H1 (cell line): ENCODE results near the gene NAV2. TPM values are rescaled to one million over a fixed set of nuclear protein-coding genes. Genes with fewer than 3 reads are reported as not detected.

Experiments
- CTCF ChIA-PET: fragments of 300-600 bp; sonication (Branson Sonifier 250); formaldehyde crosslinking; loops from one replicate; lab custom pipeline; 2021; ENCODE audit not compliant: partially characterized antibody; lab: Charles Lee
- POLR2A ChIA-PET: fragments of 300-600 bp; sonication (Branson Sonifier 250); formaldehyde crosslinking; loops from one replicate; lab custom pipeline; 2021; ENCODE audit warnings: inconsistent platforms; ENCODE audit not compliant: partially characterized antibody; lab: Charles Lee
- DNase-seq, 2 experiments: peaks; one replicate each; pipeline versions ENCODE4 v3.0.0 to v3.0.0-alpha.2; 2010 to 2022; ENCODE audit warnings: low spot score in 2 of 2, low read depth in 1 of 2, mixed read lengths in 1 of 2
- FAIRE-seq: peaks from 2 replicates; lab custom pipeline; 2011; peaks lifted over from hg19 to GRCh38; lab: Jason Lieb, UNC
- H2AFZ ChIP-seq: 2 replicates; pipeline ENCODE4 v1.8.1; 2012; ENCODE audit warnings: low read length, inconsistent platforms
- H2AK5ac ChIP-seq: 2 replicates; pipeline ENCODE4 v1.6.1; 2013; ENCODE audit warnings: low read depth, low read length
- H2BK120ac ChIP-seq: replicated peaks from 2 replicates; pipeline ENCODE3; 2013; ENCODE audit warnings: low read depth, low read length, inconsistent platforms
- H2BK12ac ChIP-seq: 2 replicates; pipeline ENCODE4 v1.6.1; 2013; ENCODE audit warnings: low read depth, low read length
- H2BK15ac ChIP-seq: 2 replicates; pipeline ENCODE4 v1.6.1; 2013; ENCODE audit warnings: low read length
- H2BK20ac ChIP-seq: 2 replicates; pipeline ENCODE4 v1.6.1; 2013; ENCODE audit warnings: low read length
- H2BK5ac ChIP-seq: 2 replicates; pipeline ENCODE4 v1.6.1; 2013; ENCODE audit warnings: low read depth, low read length
- H3K14ac ChIP-seq: 2 replicates; pipeline ENCODE4 v1.6.1; 2013; ENCODE audit warnings: inconsistent platforms; ENCODE audit not compliant: insufficient read length
- H3K18ac ChIP-seq: 2 replicates; pipeline ENCODE4 v1.6.1; 2013; ENCODE audit warnings: low read length; ENCODE audit errors: extremely low read depth
- H3K23ac ChIP-seq: 2 replicates; pipeline ENCODE4 v1.6.1; 2013; ENCODE audit warnings: inconsistent platforms; ENCODE audit not compliant: insufficient read length
- H3K23me2 ChIP-seq: 2 replicates; pipeline ENCODE4 v1.6.1; 2013; ENCODE audit warnings: low read depth, low read length
- H3K27ac ChIP-seq: 2 replicates; pipeline ENCODE4 v1.6.1; 2011; ENCODE audit warnings: low read depth, low read length, inconsistent platforms
- H3K27me3 ChIP-seq, 4 experiments: replicated peaks in 1 of 4; 1 replicate in 1 of 4; 2 replicates in 3 of 4; pipeline versions ENCODE4 v1.6.1 to v1.8.1; 2011 to 2013; ENCODE audit warnings: low read length in 3 of 4, mild to moderate bottlenecking in 3 of 4, inconsistent platforms in 2 of 4, mixed read lengths in 2 of 4, moderate library complexity in 1 of 4; ENCODE audit not compliant: control insufficient read depth in 3 of 4, insufficient read depth in 3 of 4; ENCODE audit errors: extremely low read depth in 1 of 4
- H3K36me3 ChIP-seq, 4 experiments: 2 replicates each; pipeline versions ENCODE4 v1.6.1 to v1.8.1; 2011 to 2013; ENCODE audit warnings: mild to moderate bottlenecking in 4 of 4, low read length in 3 of 4, moderate library complexity in 2 of 4, control low read depth in 1 of 4, inconsistent platforms in 1 of 4; ENCODE audit not compliant: insufficient read depth in 4 of 4, control insufficient read depth in 2 of 4
- H3K4ac ChIP-seq: replicated peaks from 2 replicates; pipeline ENCODE3; 2013; ENCODE audit warnings: low read length, low read depth, mixed read lengths, inconsistent platforms; ENCODE audit not compliant: insufficient read length
- H3K4me1 ChIP-seq, 4 experiments: replicated peaks in 1 of 4; 1 replicate in 1 of 4; 2 replicates in 3 of 4; pipeline versions ENCODE4 v1.6.1 to v1.8.1; 2011 to 2013; ENCODE audit warnings: low read length in 3 of 4, inconsistent platforms in 2 of 4, mixed read lengths in 1 of 4; ENCODE audit not compliant: insufficient read depth in 4 of 4, control insufficient read depth in 3 of 4
- H3K4me2 ChIP-seq, 2 experiments: 2 replicates each; pipeline versions ENCODE4 v1.6.1 to v1.8.1; 2011 to 2013; ENCODE audit warnings: low read depth in 2 of 2, low read length in 2 of 2, control low read depth in 1 of 2, inconsistent platforms in 1 of 2, mild to moderate bottlenecking in 1 of 2; ENCODE audit not compliant: insufficient read depth in 1 of 2
- H3K4me3 ChIP-seq, 4 experiments: fragments of 200-600, 300-600 bp in 1 of 4; sonication (generic), shearing (Covaris generic), sonication (Bioruptor Twin) in 1 of 4; 2 replicates each; pipeline versions ENCODE4 v1.5.1 to v1.8.1; 2011 to 2016; ENCODE audit warnings: low read length in 4 of 4, low read depth in 3 of 4, control low read depth in 2 of 4, inconsistent platforms in 2 of 4, mild to moderate bottlenecking in 2 of 4, mixed read lengths in 1 of 4, moderate library complexity in 1 of 4; ENCODE audit not compliant: insufficient read depth in 2 of 4; ENCODE audit errors: extremely low read depth in 1 of 4
- H3K56ac ChIP-seq: replicated peaks from 2 replicates; pipeline ENCODE3; 2013; ENCODE audit warnings: low read depth, mild to moderate bottlenecking, mixed read lengths, low read length, inconsistent platforms; ENCODE audit not compliant: insufficient read length
- H3K79me1 ChIP-seq: 2 replicates; pipeline ENCODE4 v1.6.1; 2013; ENCODE audit warnings: low read depth, low read length, control low read depth
- H3K79me2 ChIP-seq, 2 experiments: 2 replicates each; pipeline versions ENCODE4 v1.6.1 to v1.8.1; 2012 to 2013; ENCODE audit warnings: low read length in 2 of 2, mild to moderate bottlenecking in 2 of 2, inconsistent platforms in 1 of 2; ENCODE audit not compliant: insufficient read depth in 2 of 2, control insufficient read depth in 1 of 2
- H3K9ac ChIP-seq, 4 experiments: replicated peaks in 1 of 4; 1 replicate in 1 of 4; 2 replicates in 3 of 4; pipeline versions ENCODE4 v1.6.1 to v1.8.1; 2011 to 2013; ENCODE audit warnings: low read depth in 3 of 4, low read length in 3 of 4, control low read depth in 2 of 4, mild to moderate bottlenecking in 2 of 4, moderate library complexity in 2 of 4, inconsistent platforms in 1 of 4; ENCODE audit errors: extremely low read depth in 1 of 4
- H3K9me3 ChIP-seq, 2 experiments: 2 replicates each; pipeline versions ENCODE4 v1.6.1 to v1.8.1; 2012 to 2013; ENCODE audit warnings: mild to moderate bottlenecking in 2 of 2, moderate library complexity in 2 of 2, control low read depth in 1 of 2, inconsistent platforms in 1 of 2, low read depth in 1 of 2, low read length in 1 of 2, mixed read lengths in 1 of 2; ENCODE audit not compliant: insufficient read depth in 2 of 2
- H4K20me1 ChIP-seq, 2 experiments: replicated peaks in 1 of 2; 2 replicates each; pipeline versions ENCODE3 to v1.8.1; 2011 to 2013; ENCODE audit warnings: inconsistent platforms in 2 of 2, low read length in 2 of 2, mild to moderate bottlenecking in 1 of 2; ENCODE audit not compliant: insufficient read depth in 2 of 2, control insufficient read depth in 1 of 2
- H4K5ac ChIP-seq: 2 replicates; pipeline ENCODE4 v1.6.1; 2013; ENCODE audit warnings: low read length, low read depth, mixed read lengths, inconsistent platforms; ENCODE audit not compliant: insufficient read length
- H4K8ac ChIP-seq: 2 replicates; pipeline ENCODE4 v1.8.0; 2013; ENCODE audit warnings: mild to moderate bottlenecking, moderate library complexity, low read length, inconsistent platforms; ENCODE audit not compliant: insufficient read depth; ENCODE audit errors: extremely low read depth
- H4K91ac ChIP-seq: replicated peaks from 2 replicates; pipeline ENCODE3; 2013; ENCODE audit warnings: low read length, mixed read lengths, inconsistent platforms; ENCODE audit not compliant: insufficient read length
- SIX5 ChIP-seq: IDR thresholded peaks from 2 replicates; pipeline ENCODE4 v1.6.1; 2011; ENCODE audit warnings: mild to moderate bottlenecking, low read depth, low read length
- SP2 ChIP-seq: IDR thresholded peaks from 2 replicates; pipeline ENCODE4 v1.6.1; 2012; ENCODE audit warnings: mild to moderate bottlenecking, low read length, inconsistent platforms
- SP4 ChIP-seq: IDR thresholded peaks from 2 replicates; pipeline ENCODE4 v1.6.1; 2012; ENCODE audit warnings: low read length, inconsistent platforms
- TAF1 ChIP-seq: IDR thresholded peaks from 2 replicates; pipeline ENCODE4 v1.6.1; 2011; ENCODE audit warnings: mild to moderate bottlenecking, low read depth, low read length
- WGBS, 2 experiments: shearing (Covaris generic) in 1 of 2; methylation state at CpG; one replicate each; pipeline versions ENCODE4 v1.1.6 to v1.1.7; 2013 to 2015; ENCODE audit warnings: low lambda C conversion rate in 2 of 2, mixed read lengths in 2 of 2, inconsistent platforms in 1 of 2, low coverage in 1 of 2, missing lambda C conversion rate in 1 of 2; ENCODE audit not compliant: insufficient replicate concordance in 2 of 2, insufficient coverage in 1 of 2, insufficient read length in 1 of 2; ENCODE audit errors: extremely low coverage in 1 of 2, missing lambda C conversion rate in 1 of 2; 5-methylcytosine and 5-hydroxymethylcytosine counted together
- polyA plus RNA-seq, 7 experiments: library from polyadenylated mRNA; depleted of rRNA in 3 of 7; stranded (reverse) in 5 of 7; unstranded in 2 of 7; fragments of >200 nt in 5 of 7; fragments of 200-250 nt in 2 of 7; gene quantifications; 1 replicate in 5 of 7; 2 replicates in 1 of 7; 4 replicates in 1 of 7; pipeline versions ENCODE4 v1.2.1 to v1.2.3, GENCODE V29; 2011 to 2013; ENCODE audit warnings: missing spikeins in 2 of 7, mixed read lengths in 2 of 7
- total RNA-seq: library from RNA; stranded (reverse); fragmentation: NEBNext Ultra II Directional; extraction: Animal tissue kit (Norgen Biotek cat#: 25700); gene quantifications from 2 replicates; pipeline ENCODE4 v1.2.1, GENCODE V29; 2021

Gene NAV2
- total and polyA plus RNA-seq, 2 of the 8 experiments (the other 6 are each of a cell fraction or from before 2014, with no cell fraction given): 35.6 to 73.6 TPM

DNA sequence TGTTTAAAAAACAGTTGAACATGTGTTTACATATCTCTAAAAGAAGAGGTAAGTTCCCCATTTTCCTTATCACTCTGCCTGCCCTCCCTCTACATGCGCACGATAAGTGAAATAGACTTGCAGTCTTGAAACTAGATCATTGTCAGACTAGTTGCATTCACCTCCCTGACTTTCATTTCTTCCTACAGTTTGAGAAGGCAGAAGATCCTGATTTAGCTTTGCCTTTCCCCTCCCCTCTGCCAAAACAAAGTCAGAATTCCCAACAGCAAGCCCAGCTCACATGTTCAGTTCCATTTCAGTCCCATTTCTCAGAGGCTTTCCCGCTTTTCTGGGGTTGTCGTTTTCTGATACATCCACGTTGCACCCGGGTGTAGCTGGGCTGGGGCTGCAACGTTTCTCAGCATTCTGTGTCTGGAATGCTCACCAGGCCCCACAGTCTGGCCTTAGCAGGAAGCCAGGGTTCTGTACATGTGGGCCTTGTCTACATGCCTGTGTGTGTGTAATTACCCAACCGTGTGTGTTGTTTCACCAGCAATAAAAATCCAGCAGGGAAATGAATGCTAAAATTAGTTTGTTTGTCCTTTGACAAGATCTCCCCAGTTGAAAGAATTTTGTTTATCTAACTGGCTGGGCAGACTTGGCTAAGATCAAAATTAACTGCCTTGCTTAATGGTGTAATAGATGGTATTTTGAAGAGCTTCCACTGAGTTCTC is 268.5 kb downstream of the NAV2 start:
- H3K56ac ChIP-seq: no peak overlapping the region
- no peaks in the 10 kb centered on the region for H3K23me2 ChIP-seq
- no peak overlapping the region for H4K8ac ChIP-seq
- no peak overlapping the region for H3K23ac ChIP-seq
- H4K5ac ChIP-seq: no peak overlapping the region
- peaks cover 3% of the 10 kb centered on the region; the same call in 1 of the 2 replicates for H3K79me1 ChIP-seq
- no peaks in the 10 kb centered on the region for H3K79me2 ChIP-seq
- no peak overlapping the region for H3K4me2 ChIP-seq
- H3K18ac ChIP-seq: no peak overlapping the region
- no peak for FAIRE-seq
- no peak overlapping the region for H3K4me3 ChIP-seq
- no peak overlapping the region for H2BK120ac ChIP-seq
- ChIA-PET CTCF (interaction anchor here (0.7 to 2.0 kb wide), 8 partner anchors 12 to 1259 kb away, joined by 3 to 7 read pairs (median 4); no protein-coding TSS in a partner anchor), POLR2A (interaction anchor here (0.9 to 1.4 kb wide), 3 partner anchors 9 to 19 kb away, joined by 3 to 4 read pairs (median 4); no protein-coding TSS in a partner anchor)
- H2AK5ac ChIP-seq: no peak overlapping the region
- H3K14ac ChIP-seq: no peak overlapping the region
- no peak overlapping the region for H2BK20ac ChIP-seq
- H3K9me3 ChIP-seq: no peaks in the 10 kb centered on the region
- 87% methylated on average over 8 of the region's 8 CpGs; no CpG with 5 or more reads in 1 of the 2 experiments for WGBS, 2 experiments
- no peaks in the 10 kb centered on the region; a peak in 1 of 7 replicates for H3K4me1 ChIP-seq
- H2BK15ac ChIP-seq: no peak overlapping the region
- H3K27ac ChIP-seq: no peak overlapping the region; the same call in 1 of the 2 replicates
- no peaks in the 10 kb centered on the region for H3K27me3 ChIP-seq
- no peak overlapping the region for H2BK5ac ChIP-seq
- no peak overlapping the region for H2BK12ac ChIP-seq
- H2AFZ ChIP-seq: no peak overlapping the region
- TF ChIP-seq SIX5 (no peak), TAF1 (no peak), SP2 (no peak), SP4 (no peak)
- H3K9ac ChIP-seq: no peak overlapping the region
- H3K36me3 ChIP-seq: peaks cover 0 to 5% (median 0%) of the 10 kb centered on the region in 4 experiments; a peak in 2 of 8 replicates
- H4K20me1 ChIP-seq: no peaks in the 10 kb centered on the region
- DNase-seq: no peak
- no peak overlapping the region for H4K91ac ChIP-seq
- no peak overlapping the region for H3K4ac ChIP-seq
